HEK293T (cell line): Measurements from ENCODE around the gene SLC6A12.

Experiments used
- CTCF ChIA-PET: fragments of 350-600 bp; formaldehyde crosslinking; extraction: SDS; loops from one replicate; lab custom pipeline; 2021; ENCODE audit warnings: antibody characterized with exemption, inconsistent platforms; lab: Yijun Ruan, JAX
- POLR2A ChIA-PET: fragments of 350-600 bp; formaldehyde crosslinking; extraction: SDS; loops from one replicate; lab custom pipeline; 2020; ENCODE audit warnings: antibody characterized with exemption, inconsistent platforms; lab: Yijun Ruan, JAX
- DNase-seq: peaks from one replicate; pipeline ENCODE4 v3.0.0; 2012; ENCODE audit warnings: mixed read lengths; ENCODE audit errors: extremely low spot score
- ARNT ChIP-seq: fragments of 450-650 bp; IDR thresholded peaks from 2 replicates; pipeline ENCODE4 v1.6.1; 2017; ENCODE audit warnings: mild to moderate bottlenecking
- BHLHE40 ChIP-seq: fragments of 450-650 bp; IDR thresholded peaks from 2 replicates; pipeline ENCODE4 v1.6.1; 2016; ENCODE audit warnings: mild to moderate bottlenecking, moderate library complexity, borderline replicate concordance
- CTBP1 ChIP-seq: fragments of 450-650 bp; IDR thresholded peaks from 2 replicates; pipeline ENCODE4 v1.6.1; 2016; ENCODE audit warnings: borderline replicate concordance
- ELF4 ChIP-seq: fragments of 450-650 bp; IDR thresholded peaks from 2 replicates; pipeline ENCODE4 v1.6.1; 2017; ENCODE audit warnings: antibody characterized with exemption
- FOXA1 ChIP-seq: fragments of 450-650 bp; IDR thresholded peaks from 2 replicates; pipeline ENCODE4 v1.6.1; 2016; ENCODE audit warnings: mild to moderate bottlenecking
- FOXK2 ChIP-seq: fragments of 450-650 bp; IDR thresholded peaks from 2 replicates; pipeline ENCODE4 v1.6.1; 2016; ENCODE audit warnings: mild to moderate bottlenecking
- FOXM1 ChIP-seq: fragments of 450-650 bp; IDR thresholded peaks from 2 replicates; pipeline ENCODE4 v1.6.1; 2017; ENCODE audit warnings: mild to moderate bottlenecking, borderline replicate concordance
- HDGF ChIP-seq: fragments of 450-650 bp; IDR thresholded peaks from 2 replicates; pipeline ENCODE4 v1.6.1; 2017; ENCODE audit warnings: antibody characterized with exemption, borderline replicate concordance
- L3MBTL2 ChIP-seq: fragments of 450-650 bp; conservative IDR thresholded peaks from 2 replicates; pipeline ENCODE4 v1.6.1; 2016; ENCODE audit warnings: mild to moderate bottlenecking
- LEF1 ChIP-seq: fragments of 450-650 bp; IDR thresholded peaks from 2 replicates; pipeline ENCODE4 v1.6.1; 2017; ENCODE audit warnings: mild to moderate bottlenecking, borderline replicate concordance
- NFRKB ChIP-seq: fragments of 450-650 bp; IDR thresholded peaks from 2 replicates; pipeline ENCODE4 v1.6.1; 2016; ENCODE audit warnings: mild to moderate bottlenecking, moderate library complexity
- SP1 ChIP-seq: fragments of 450-650 bp; IDR thresholded peaks from 2 replicates; pipeline ENCODE4 v1.6.1; 2017
- SUZ12 ChIP-seq: fragments of 450-650 bp; IDR thresholded peaks from 2 replicates; pipeline ENCODE4 v1.6.1; 2016; ENCODE audit warnings: mild to moderate bottlenecking
- TARDBP ChIP-seq: fragments of 450-650 bp; IDR thresholded peaks from 2 replicates; pipeline ENCODE4 v1.6.1; 2016
- ZNF384 ChIP-seq: fragments of 450-650 bp; IDR thresholded peaks from 2 replicates; pipeline ENCODE4 v1.6.1; 2016
- TF ChIP-seq, protein P1 (sequence below): fragments of 450-650 bp; IDR thresholded peaks from 2 replicates; pipeline ENCODE4 v1.6.1; 2016

Gene SLC6A12

DNA sequence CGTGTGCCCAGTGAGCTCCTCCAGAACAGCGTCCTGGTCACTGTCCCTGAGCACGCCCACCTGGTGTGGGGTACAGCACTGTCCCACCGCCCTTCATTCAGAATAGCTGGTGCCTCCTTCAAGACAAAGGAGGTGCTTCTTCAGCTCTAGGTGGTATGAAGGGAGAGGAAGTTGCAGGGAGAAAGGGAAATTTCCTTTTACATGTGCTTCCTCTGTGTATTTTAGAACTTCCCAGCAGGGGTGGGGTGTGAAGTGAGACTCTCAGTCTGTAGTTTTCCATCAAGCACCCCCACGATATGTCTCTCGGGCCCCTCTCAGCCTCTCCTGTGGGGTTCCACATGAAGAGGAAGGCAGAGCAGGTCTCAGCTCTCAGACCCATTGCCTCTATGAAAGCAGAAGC is 1.2 kb upstream of the SLC6A12 start:
- CTCF ChIA-PET: no interaction called here
- POLR2A ChIA-PET: no interaction called here
- TF ChIP-seq ARNT: no peak
- no peak for TF ChIP-seq FOXK2
- TF ChIP-seq SUZ12: no peak
- TF ChIP-seq, protein P1, sequence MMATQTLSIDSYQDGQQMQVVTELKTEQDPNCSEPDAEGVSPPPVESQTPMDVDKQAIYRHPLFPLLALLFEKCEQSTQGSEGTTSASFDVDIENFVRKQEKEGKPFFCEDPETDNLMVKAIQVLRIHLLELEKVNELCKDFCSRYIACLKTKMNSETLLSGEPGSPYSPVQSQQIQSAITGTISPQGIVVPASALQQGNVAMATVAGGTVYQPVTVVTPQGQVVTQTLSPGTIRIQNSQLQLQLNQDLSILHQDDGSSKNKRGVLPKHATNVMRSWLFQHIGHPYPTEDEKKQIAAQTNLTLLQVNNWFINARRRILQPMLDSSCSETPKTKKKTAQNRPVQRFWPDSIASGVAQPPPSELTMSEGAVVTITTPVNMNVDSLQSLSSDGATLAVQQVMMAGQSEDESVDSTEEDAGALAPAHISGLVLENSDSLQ: no peak
- TF ChIP-seq ZNF384: no peak
- no peak for TF ChIP-seq CTBP1
- no peak for TF ChIP-seq HDGF
- no peak for TF ChIP-seq LEF1
- TF ChIP-seq ELF4: no peak
- no peak for TF ChIP-seq TARDBP
- TF ChIP-seq BHLHE40: no peak
- no peak for TF ChIP-seq SP1
- TF ChIP-seq FOXA1: no peak
- TF ChIP-seq NFRKB: no peak
- no peak for TF ChIP-seq FOXM1
- no peak for TF ChIP-seq L3MBTL2
- no peak for DNase-seq

DNA sequence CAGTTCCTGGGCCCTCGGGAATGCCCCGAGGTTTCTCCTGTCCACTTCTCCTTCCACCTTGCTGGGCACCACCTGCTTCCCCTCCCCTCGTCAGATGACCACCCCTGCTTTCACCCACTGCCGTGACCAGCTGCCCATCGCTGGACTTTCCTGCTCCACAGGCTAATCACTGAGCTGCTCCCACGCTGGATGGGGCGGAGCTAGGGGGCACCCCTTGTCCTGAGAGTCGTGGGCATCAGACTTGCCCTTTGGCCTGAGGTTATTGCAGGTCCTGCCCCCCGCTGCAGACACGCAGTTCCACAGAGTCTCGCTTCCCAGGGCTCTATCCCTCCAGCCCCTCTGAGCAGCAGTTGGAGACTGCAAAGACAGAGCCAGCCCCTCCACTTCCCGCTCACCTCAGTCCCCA is 427 bp downstream of the SLC6A12 start:
- POLR2A ChIA-PET: interaction anchor here (0.9 kb wide), 1 partner anchor 52 kb away, joined by 3 read pairs; no protein-coding TSS in a partner anchor
- no peak for DNase-seq
- TF ChIP-seq HDGF (no peak), ARNT (no peak), FOXA1 (no peak), ELF4 (no peak), SUZ12 (no peak), ZNF384 (no peak), LEF1 (no peak)
- TF ChIP-seq, protein P1: no peak
- CTCF ChIA-PET: no interaction called here

- ChIA-PET POLR2A (interaction anchor here (0.9 kb wide), 1 partner anchor 51 kb away, joined by 3 read pairs; no protein-coding TSS in a partner anchor), CTCF (no interaction called here)
- no peak for TF ChIP-seq ZNF384
- TF ChIP-seq ELF4: no peak
- TF ChIP-seq SP1: no peak
- no peak for TF ChIP-seq HDGF
- no peak for TF ChIP-seq FOXA1
- no peak for TF ChIP-seq BHLHE40
- TF ChIP-seq NFRKB: no peak
- no peak for TF ChIP-seq TARDBP
- no peak for TF ChIP-seq LEF1
- no peak for TF ChIP-seq L3MBTL2
- TF ChIP-seq ARNT: no peak
- TF ChIP-seq, protein P1: no peak
- TF ChIP-seq SUZ12: no peak
- TF ChIP-seq FOXM1: no peak
- TF ChIP-seq CTBP1: no peak
- no peak for DNase-seq
Observed at GRCh38 chr12:212715-213526, 1.0 kb downstream of the SLC6A12 start.

GRCh38 chr12:212415-212714 is 1.6 kb downstream of the SLC6A12 start:
- TF ChIP-seq, protein P1: no peak
- TF ChIP-seq CTBP1: no peak
- no peak for TF ChIP-seq FOXA1
- no peak for TF ChIP-seq FOXK2
- no peak for TF ChIP-seq FOXM1
- no peak for TF ChIP-seq L3MBTL2
- TF ChIP-seq ARNT: no peak
- no peak for TF ChIP-seq SUZ12
- no peak for TF ChIP-seq SP1
- TF ChIP-seq HDGF: no peak
- no peak for TF ChIP-seq LEF1
- no peak for TF ChIP-seq NFRKB
- TF ChIP-seq ELF4: no peak
- no peak for TF ChIP-seq BHLHE40
- no peak for TF ChIP-seq ZNF384
- no peak for TF ChIP-seq TARDBP
- no peak for DNase-seq
- CTCF ChIA-PET: no interaction called here
- POLR2A ChIA-PET: interaction anchor here (0.9 kb wide), 1 partner anchor 51 kb away, joined by 3 read pairs; no protein-coding TSS in a partner anchor

DNA sequence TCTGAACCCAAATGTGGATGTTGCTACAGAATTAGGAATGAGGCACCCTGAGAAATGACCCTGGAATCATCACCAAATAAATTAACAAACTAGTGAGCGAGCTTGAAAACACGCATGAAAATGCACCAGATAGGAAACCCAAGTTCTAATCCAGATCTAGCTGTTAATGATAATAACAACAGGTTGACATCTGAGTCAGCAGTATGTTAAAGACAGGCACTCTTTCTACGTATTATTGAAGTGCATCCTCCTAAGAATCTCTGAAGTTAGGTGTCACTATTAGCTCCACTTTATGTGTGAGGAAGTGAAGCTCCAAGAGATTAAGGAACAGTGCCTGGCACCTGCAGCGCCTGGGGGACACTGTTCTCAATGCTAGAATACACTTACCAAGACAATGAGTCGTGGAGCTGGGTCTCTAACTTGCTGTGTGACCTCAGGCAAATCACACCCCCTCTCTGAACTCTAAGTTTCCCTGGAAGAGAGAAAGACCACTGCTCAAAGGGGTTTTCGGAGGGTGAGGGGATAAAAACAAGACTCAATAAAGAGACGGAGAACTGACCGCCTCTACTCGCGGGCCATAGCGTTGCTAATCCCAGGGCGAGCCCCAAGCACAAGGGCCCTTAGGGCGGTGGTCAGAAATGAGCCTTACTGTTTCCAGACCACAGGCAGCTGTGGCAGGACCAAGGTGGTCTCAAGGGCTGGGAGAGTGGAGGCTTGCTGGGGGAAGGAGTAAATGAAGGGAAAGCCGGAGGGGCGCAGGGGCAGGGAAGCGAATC is 2.1 kb downstream of the SLC6A12 start:
- ChIA-PET CTCF (interaction anchor here (0.9 kb wide), 1 partner anchor 8 kb away, joined by 4 read pairs; no protein-coding TSS in a partner anchor), POLR2A (no interaction called here)
- DNase-seq: no peak
- TF ChIP-seq NFRKB: no peak
- TF ChIP-seq HDGF: no peak
- no peak for TF ChIP-seq L3MBTL2
- TF ChIP-seq ARNT: no peak
- no peak for TF ChIP-seq BHLHE40
- no peak for TF ChIP-seq FOXA1
- TF ChIP-seq SP1: no peak
- TF ChIP-seq TARDBP: no peak
- TF ChIP-seq FOXK2: no peak
- no peak for TF ChIP-seq CTBP1
- no peak for TF ChIP-seq FOXM1
- no peak for TF ChIP-seq ZNF384
- no peak for TF ChIP-seq SUZ12
- TF ChIP-seq, protein P1: no peak
